ENCODE measurements around the gene CMTM3. TPM values are rescaled to one million over a fixed set of nuclear protein-coding genes. Genes with fewer than 3 reads are reported as not detected.
"Not testable (repeated sequence)": the region's sequence is repeated elsewhere in the genome, so short reads cannot be mapped to it uniquely, and the experiment has no call there.

CMTM3 gene
- total RNA-seq, 1 experiment from 2014 or later, result 47.9 TPM

- peak; percentile 81 for DNase-seq (ENCODE audit: low read depth)
These were observed 4.0 kb downstream of the CMTM3 start for GRCh38 chr16:66608241-66609138.

DNA sequence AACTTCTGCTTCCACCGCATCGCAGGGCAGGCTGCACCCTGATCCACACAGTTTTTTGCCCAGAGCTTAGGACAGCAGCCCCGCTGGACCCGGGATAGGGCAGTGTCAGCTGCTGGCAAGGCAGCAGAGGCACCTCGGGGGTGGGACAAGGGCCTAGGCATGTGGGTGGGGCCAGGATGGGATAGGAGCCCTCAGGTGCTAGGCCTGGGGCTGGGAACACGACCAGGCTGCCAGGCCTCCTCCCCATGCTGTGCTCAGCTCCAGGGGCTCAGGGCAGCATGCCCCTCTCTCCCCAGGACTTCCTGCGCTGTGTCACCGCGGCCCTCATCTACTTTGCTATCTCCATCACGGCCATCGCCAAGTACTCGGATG, 4.6 kb downstream of the CMTM3 start:
- DNase-seq (ENCODE audit: low read depth), result no peak

DNA sequence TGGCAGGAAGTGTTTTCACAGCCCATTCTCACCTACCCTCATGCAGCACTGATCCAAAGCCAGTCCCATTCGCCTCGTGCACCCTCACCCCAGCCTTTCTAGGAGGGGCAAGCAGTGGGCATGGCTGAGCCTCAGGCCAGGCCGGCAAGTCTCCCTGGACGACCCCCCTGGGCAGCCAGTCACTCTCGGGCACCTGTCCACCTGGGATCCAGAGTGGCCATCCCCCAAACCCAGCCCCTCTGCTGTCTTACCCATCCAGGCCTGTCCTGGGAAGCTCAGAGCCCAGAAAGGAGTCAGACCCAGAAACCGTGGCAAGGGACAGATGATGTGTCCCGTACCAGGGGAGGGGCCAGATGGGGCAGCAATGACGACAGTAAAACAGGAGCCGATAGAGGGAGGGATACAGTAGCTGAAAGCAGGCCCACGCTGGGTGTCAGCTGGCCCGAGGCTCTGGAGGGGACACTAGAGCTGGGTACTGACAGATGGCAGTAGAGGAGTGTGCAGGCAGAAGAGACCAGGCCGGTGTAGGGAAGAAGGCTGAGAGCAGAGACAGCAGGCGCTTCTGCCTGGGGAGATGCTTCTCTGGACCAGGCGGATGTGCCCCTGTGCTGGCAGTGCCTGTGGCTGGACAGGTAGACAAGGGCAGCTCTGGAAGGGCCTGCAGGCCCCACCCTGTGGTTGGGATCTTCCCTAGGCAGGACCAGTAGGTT, 5.8 kb downstream of the CMTM3 start:
- no peak for DNase-seq (ENCODE audit: low read depth)

DNA sequence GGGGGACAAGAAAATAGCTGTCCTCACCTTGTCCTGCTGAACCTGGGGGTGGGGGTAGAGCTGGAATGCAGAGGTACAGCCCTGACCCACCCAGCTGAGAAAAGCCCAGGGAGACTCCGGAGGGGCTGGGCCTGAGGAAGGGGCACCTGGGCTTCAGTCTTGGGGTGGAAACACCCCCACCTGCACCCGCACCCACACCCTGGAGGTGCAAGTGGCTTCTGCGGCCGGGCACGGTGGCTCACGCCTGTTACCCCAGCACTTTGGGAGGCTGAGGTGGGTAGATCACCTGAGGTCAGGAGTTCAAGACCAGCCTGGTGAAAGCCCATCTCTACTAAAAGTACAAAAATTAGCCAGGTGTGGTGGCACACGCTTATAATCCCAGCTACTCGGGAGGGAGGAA, 7.4 kb downstream of the CMTM3 start:
- DNase-seq (ENCODE audit: low read depth), result not testable (repeated sequence)

GRCh38 chr16:66612422-66612821, 7.9 kb downstream of the CMTM3 start:
- no peak for DNase-seq (ENCODE audit: low read depth)

- DNase-seq (ENCODE audit: low read depth), result no peak
These were observed 9.8 kb downstream of the CMTM3 start for GRCh38 chr16:66614161-66614802.

GRCh38 chr16:66616169-66616568, 11.7 kb downstream of the CMTM3 start:
- DNase-seq (ENCODE audit: low read depth), result no peak

DNA sequence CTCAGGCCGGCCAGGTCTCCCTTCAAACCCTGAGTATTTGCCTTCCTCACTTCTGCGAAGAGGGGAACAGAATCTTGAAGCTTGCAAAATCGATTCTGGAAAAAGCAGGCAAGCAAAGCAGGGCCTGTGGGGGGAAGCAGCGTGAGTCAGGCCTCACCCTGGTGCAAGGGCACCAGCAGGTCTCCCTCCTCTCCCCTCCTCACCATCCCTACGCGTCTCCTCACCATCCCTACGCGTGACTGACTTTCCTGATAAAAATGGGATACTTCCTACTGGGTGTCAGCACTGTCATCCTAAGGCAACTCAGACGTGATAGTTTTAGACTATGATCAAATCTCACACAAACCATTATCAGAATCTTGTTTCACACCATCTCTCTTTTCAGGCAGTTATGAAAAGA, 12.1 kb downstream of the CMTM3 start:
- no peak for DNase-seq (ENCODE audit: low read depth)

DNA sequence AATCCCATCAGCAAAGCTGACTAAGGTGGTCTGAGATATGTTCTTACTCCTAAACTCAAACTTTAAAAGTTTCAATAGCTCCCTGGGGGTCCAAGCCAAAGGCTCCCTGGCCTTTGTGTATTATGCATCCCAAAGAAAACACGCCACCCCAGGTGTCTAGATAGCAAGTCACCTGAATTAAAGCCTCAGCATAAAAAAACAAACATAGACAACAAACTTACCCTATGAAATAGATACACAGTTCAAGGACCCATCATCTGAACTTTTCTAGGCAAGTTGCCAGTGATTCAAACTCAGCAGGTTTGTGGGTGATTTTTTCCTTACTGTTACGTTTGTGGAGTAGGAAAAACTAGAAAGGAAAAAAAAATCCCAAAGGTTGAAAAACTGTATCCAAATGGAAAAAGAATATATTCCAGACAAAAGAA, 12.5 kb downstream of the CMTM3 start:
- no peak for DNase-seq (ENCODE audit: low read depth)

DNA sequence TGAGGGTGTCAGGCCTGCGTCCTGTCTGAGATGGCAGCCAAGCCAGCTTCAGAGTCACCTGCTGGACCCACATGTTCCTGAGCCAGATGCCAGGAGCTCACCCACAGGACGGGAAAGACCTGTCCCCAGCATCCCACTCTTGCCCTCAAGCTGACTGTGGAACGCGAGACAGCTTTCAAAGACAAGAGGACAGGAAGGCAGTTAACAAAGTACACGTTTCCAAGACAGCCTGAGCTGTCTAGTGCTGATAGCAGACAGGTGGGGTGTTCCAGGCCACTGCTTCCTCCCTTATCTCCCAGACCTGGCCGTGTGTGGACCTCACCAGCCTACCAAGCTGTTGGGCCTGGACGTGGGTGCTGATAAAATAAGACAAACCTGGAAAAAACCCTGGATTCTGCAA, 13.2 kb downstream of the CMTM3 start:
- DNase-seq (ENCODE audit: low read depth), result no peak

DNA sequence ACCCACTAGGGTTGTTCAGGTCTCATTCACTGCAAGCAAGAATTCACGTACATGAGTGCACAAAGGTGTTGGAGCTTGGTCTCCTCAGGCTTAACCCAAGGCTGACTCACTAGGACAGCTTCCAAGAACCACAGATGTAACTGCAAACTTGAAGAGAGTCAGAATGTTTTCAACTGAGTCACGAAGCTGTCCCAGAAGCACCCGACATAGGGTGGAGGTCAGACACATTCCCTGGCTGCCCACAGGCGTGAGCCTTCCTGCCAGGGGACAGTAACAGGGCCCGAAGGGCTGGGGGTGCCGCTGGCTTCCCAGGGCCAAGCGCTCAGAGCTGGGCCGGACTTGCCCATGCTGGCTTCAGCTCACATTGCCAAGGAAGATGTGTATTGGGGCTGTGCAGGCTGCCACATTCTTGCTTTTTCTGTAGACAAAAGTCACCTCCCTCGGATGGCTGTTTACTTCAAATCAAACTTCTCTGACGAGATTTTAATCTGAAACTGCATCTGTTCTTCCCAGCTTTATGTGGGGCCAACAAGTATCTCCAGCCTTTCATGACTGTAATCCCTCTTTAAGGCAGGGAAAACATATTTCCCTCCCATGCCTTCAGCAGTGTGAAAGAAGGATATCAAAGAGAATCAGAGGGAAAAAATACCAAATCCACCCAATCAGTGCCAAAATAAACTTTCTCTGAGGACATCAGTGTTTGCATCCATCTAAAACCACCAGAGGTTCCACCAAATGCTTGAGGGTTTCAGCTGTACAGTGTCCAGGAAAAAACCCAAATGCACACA, 14.3 kb downstream of the CMTM3 start:
- peak; percentile 98 for DNase-seq (ENCODE audit: low read depth)

DNA sequence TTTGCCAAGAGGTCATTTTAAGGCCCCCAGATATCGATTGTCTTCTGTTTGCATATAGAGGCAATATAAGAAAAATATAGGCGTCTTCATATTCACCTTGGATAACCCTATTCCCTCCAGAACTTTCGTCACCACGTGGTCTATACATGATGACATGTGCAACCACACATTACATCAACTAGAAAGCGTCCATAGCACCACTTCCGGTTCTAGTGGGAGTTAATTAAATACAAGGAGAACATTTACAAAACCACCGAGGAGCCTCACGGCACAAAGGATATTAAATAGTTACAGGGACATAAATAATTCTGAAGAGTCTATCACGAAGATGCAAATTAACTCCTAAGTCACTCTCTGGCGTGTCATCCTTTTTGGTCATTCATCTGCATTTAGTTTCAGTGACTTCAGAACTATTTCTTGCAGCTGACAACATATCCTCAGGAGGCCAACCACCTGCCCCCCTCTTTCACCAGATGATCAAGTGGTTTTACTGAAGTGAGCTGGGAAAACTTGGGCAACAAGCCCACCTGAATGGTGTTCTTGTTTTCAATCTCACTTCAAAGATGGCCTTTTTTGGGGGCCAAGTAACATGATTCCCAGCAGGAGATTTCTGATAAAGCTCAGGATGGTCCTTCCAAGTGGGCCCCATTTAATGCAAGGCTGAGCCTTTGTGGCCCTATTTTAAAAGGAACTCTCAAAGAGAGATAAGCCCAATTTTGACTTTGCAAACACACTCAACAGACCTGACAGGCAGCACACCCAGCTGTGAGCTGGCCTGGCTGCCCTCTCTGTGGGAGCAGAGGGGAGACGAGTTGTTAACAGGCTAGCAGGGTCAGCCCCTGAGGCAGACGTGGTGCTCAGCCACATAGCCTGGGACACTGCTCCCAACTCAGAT, 15.3 kb downstream of the CMTM3 start:
- DNase-seq (ENCODE audit: low read depth), result peak; percentile 71

- DNase-seq (ENCODE audit: low read depth), result no peak
These were observed 15.9 kb downstream of the CMTM3 start for GRCh38 chr16:66620429-66620795.

- no peak for DNase-seq (ENCODE audit: low read depth)
These were observed 17.5 kb downstream of the CMTM3 start for GRCh38 chr16:66621973-66622372.

DNA sequence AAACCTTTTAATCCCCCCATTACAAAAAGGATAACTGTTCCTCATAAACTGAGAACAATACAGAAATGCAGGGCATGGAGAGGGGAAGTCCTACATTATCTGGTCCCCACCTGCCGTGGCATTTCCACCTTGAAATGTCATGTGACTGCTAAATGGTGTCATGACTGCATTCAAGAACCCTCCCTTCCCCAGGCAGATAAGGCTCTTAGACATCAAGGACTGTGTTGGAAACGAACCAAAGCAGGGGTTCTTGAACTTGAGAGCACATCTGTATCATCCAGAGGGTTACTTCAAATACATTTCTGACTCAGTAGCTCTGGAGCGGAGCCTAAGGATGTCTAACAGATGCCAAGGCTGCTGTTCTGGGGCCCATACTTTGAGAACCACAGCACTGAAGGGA, 18.4 kb downstream of the CMTM3 start:
- no peak for DNase-seq (ENCODE audit: low read depth)

DNA sequence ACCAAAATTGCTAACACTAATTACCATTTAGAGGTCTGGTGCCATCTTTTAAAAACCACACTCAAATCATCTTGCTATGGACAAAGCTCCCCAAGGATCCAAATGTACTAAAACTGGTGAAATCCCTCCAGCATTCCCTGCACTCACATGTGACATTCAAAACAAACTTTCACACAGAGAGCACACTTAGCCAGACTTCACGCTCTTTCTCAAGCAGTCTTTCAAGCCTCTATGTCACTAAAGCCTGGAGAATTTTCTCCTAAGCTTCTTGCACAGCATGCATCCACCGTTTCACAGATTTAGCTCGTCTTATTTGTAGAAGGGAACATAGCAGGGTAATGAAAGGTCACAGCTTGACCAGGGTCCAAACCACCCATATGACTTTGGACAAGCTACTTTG, 19.3 kb downstream of the CMTM3 start:
- no peak for DNase-seq (ENCODE audit: low read depth)

GRCh38 chr16:66627611-66628378, 23.3 kb downstream of the CMTM3 start:
- DNase-seq (ENCODE audit: low read depth), result not testable (repeated sequence)

DNA sequence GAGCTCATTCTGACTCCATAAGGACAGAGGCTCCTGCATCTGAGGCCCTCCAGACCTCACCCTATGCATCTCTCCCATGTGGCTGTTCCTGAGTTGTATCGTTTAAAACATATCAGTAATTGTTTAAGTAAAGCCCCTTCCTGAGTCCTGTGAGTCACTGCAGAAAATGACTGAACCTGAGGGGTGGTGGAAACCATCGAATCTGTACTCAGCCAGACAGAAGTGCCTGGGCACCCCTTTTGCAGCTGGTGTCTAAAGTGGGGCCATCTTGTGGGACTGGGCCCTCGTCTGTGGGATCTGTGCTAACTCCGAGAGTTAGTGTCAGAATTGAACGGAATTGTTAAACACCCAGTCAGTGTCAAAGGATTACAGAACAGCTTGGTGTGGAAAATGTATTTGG, 25.4 kb downstream of the CMTM3 start:
- no peak for DNase-seq (ENCODE audit: low read depth)

GRCh38 chr16:66630561-66631260, 26.2 kb downstream of the CMTM3 start:
- not testable (repeated sequence) for DNase-seq (ENCODE audit: low read depth)
